ENCODE measurements around the gene CD37.
"Not testable (repeated sequence)": the region's sequence is repeated elsewhere in the genome, so short reads cannot be mapped to it uniquely, and the experiment has no call there.

Gene CD37

GRCh38 chr19:49335071-49335783 is at the start of gene CD37:
TSS of gene CD37 (plus strand) at chr19:49335406. CDS start at chr19:49335541, 135 bp downstream.
- no peak for DNase-seq (ENCODE audit: low read depth, low spot score)

GRCh38 chr19:49287141-49287770 is 48.0 kb upstream of the CD37 start:
- no peak for DNase-seq (ENCODE audit: low read depth, low spot score)

- DNase-seq (ENCODE audit: low read depth, low spot score), result not testable (repeated sequence)
Observed at GRCh38 chr19:49288205-49288604, 47.0 kb upstream of the CD37 start.

GRCh38 chr19:49289286-49289685 is 45.9 kb upstream of the CD37 start:
- DNase-seq (ENCODE audit: low read depth, low spot score), result not testable (repeated sequence)

- DNase-seq (ENCODE audit: low read depth, low spot score), result no peak
Observed at GRCh38 chr19:49290517-49290916, 44.7 kb upstream of the CD37 start.

- DNase-seq (ENCODE audit: low read depth, low spot score), result no peak
Observed at GRCh38 chr19:49294401-49294800, 40.8 kb upstream of the CD37 start.

- no peak for DNase-seq (ENCODE audit: low read depth, low spot score)
Observed at GRCh38 chr19:49295208-49295880, 39.9 kb upstream of the CD37 start.

- DNase-seq (ENCODE audit: low read depth, low spot score), result no peak
Observed at GRCh38 chr19:49297403-49297802, 37.8 kb upstream of the CD37 start.

GRCh38 chr19:49298653-49299052 is 36.6 kb upstream of the CD37 start:
- not testable (repeated sequence) for DNase-seq (ENCODE audit: low read depth, low spot score)

GRCh38 chr19:49301165-49301865 is 33.9 kb upstream of the CD37 start:
- peak; percentile 17 for DNase-seq (ENCODE audit: low read depth, low spot score)

- DNase-seq (ENCODE audit: low read depth, low spot score), result no peak
Observed at GRCh38 chr19:49301866-49302252, 33.3 kb upstream of the CD37 start.

GRCh38 chr19:49306734-49307133 is 28.5 kb upstream of the CD37 start:
- not testable (repeated sequence) for DNase-seq (ENCODE audit: low read depth, low spot score)

- no peak for DNase-seq (ENCODE audit: low read depth, low spot score)
Observed at GRCh38 chr19:49309087-49309486, 26.1 kb upstream of the CD37 start.

- DNase-seq (ENCODE audit: low read depth, low spot score), result no peak
Observed at GRCh38 chr19:49315111-49315510, 20.1 kb upstream of the CD37 start.

- no peak for DNase-seq (ENCODE audit: low read depth, low spot score)
Observed at GRCh38 chr19:49316284-49316683, 18.9 kb upstream of the CD37 start.

GRCh38 chr19:49318296-49318695 is 16.9 kb upstream of the CD37 start:
- no peak for DNase-seq (ENCODE audit: low read depth, low spot score)

GRCh38 chr19:49324801-49325576 is 10.2 kb upstream of the CD37 start, which contains the start of gene SLC6A16:
TSS of gene SLC6A16 (minus strand) at chr19:49325191. CDS start at chr19:49311347, 13,844 bp downstream.
- no peak for DNase-seq (ENCODE audit: low read depth, low spot score)

- DNase-seq (ENCODE audit: low read depth, low spot score), result not testable (repeated sequence)
Observed at GRCh38 chr19:49325756-49326155, 9.4 kb upstream of the CD37 start.

GRCh38 chr19:49326165-49326704 is 9.0 kb upstream of the CD37 start:
- DNase-seq (ENCODE audit: low read depth, low spot score), result no peak

GRCh38 chr19:49327878-49328544 is 7.2 kb upstream of the CD37 start:
- no peak for DNase-seq (ENCODE audit: low read depth, low spot score)
